Fibroblast of the aortic adventitia (primary cell): ENCODE results near the gene CDR2. TPM values are rescaled to one million over a fixed set of nuclear protein-coding genes. Genes with fewer than 3 reads are reported as not detected.

Experiments used
- DNase-seq: peaks from one replicate; pipeline ENCODE4 v3.0.0-alpha.2; 2010; ENCODE audit warnings: low read depth
- H3K4me3 ChIP-seq: 2 replicates; pipeline ENCODE4 v1.5.1; 2011; ENCODE audit warnings: low read depth, mild to moderate bottlenecking, control low read depth, low read length, moderate library complexity
- CTCF ChIP-seq: IDR thresholded peaks from 2 replicates; pipeline ENCODE4 v1.5.1; 2011; ENCODE audit warnings: mild to moderate bottlenecking, low read length, control low read depth, inconsistent platforms; ENCODE audit not compliant: insufficient read depth
- total RNA-seq: library from RNA; depleted of rRNA; stranded (reverse); fragments of >200 nt; gene quantifications from 2 replicates; pipeline ENCODE4 v1.2.3, GENCODE V29; 2012; ENCODE audit warnings: low replicate concordance

The CDR2 gene
- total RNA-seq, 1 donor: 29.7 TPM

- TF ChIP-seq CTCF: no peak
- DNase-seq: no peak
- no peak overlapping the region for H3K4me3 ChIP-seq
Observed at GRCh38 chr16:22342082-22342481, 32.3 kb downstream of the CDR2 start.

GRCh38 chr16:22340945-22341344 lies 33.5 kb downstream of the CDR2 start:
- no peak for DNase-seq
- no peak overlapping the region for H3K4me3 ChIP-seq
- no peak for TF ChIP-seq CTCF

- DNase-seq: no peak
- no peak overlapping the region for H3K4me3 ChIP-seq
- TF ChIP-seq CTCF: no peak
Observed at GRCh38 chr16:22337849-22338635, 36.4 kb downstream of the CDR2 start.

GRCh38 chr16:22337045-22337444 lies 37.4 kb downstream of the CDR2 start:
- TF ChIP-seq CTCF: no peak
- H3K4me3 ChIP-seq: no peak overlapping the region
- DNase-seq: no peak

GRCh38 chr16:22336581-22336980 lies 37.8 kb downstream of the CDR2 start:
- H3K4me3 ChIP-seq: no peak overlapping the region
- DNase-seq: no peak
- no peak for TF ChIP-seq CTCF

GRCh38 chr16:22335668-22336246 lies 38.7 kb downstream of the CDR2 start:
- DNase-seq: no peak
- no peak for TF ChIP-seq CTCF
- H3K4me3 ChIP-seq: no peak overlapping the region

- TF ChIP-seq CTCF: no peak
- H3K4me3 ChIP-seq: no peak overlapping the region
- DNase-seq: no peak
Observed at GRCh38 chr16:22333457-22333994, 40.9 kb downstream of the CDR2 start.
